ENCODE results near the gene ZNF546.

DNA sequence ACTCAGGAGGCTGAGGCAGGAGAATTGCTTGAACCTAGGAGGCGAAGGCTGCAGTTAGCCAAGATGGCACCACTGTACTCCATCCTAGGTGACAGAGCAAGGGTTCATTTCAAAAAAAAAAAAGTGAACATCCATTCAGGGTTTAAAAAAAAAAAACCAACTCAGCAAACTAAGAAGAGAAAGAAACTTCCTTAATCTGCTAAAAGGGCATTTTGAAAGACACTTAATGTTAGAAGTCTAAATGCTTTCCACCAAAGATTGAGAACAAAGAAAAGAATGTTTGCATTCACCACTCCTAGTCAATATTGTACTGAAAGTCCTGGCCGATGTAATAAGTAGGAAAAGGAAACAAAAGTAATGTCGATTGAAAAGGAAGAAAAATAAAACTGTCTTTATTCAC lies 33.0 kb upstream of the ZNF546 start:
- TF ChIP-seq CTCF (conservative IDR thresholded peaks at IDR 0.05) (no peak), EZH2 (IDR thresholded peaks at IDR 0.05; ENCODE audit: low read depth) (no peak)
